ENCODE data around the gene ANKH. TPM values are rescaled to one million over a fixed set of nuclear protein-coding genes. Genes with fewer than 3 reads are reported as not detected.
"Not testable (repeated sequence)": the region's sequence is repeated elsewhere in the genome, so short reads cannot be mapped to it uniquely, and the experiment has no call there.

The ANKH gene
- polyA plus RNA-seq, 1 experiment: 14.2 TPM

GRCh38 chr5:14849516-14850294 lies 21.9 kb downstream of the ANKH start:
- Histone ChIP-seq H3K4me3 (ENCODE audit: low read depth, low read length) (no peak overlapping the region), H3K27ac (ENCODE audit: low read depth, low read length) (no peak overlapping the region), H3K27me3 (ENCODE audit: control insufficient read depth, insufficient read depth, low read length) (no peaks in the 10 kb centered on the region), H3K9me3 (ENCODE audit: control insufficient read depth, insufficient read depth, low read length) (no peaks in the 10 kb centered on the region)
- POLR2A ChIA-PET: no interaction called here
- no peak for TF ChIP-seq CTCF (IDR thresholded peaks at IDR 0.05; ENCODE audit: low read depth, low read length)
- CTCF ChIA-PET: no interaction called here
- DNase-seq (ENCODE audit: low read depth, low spot score): no peak

- DNase-seq (ENCODE audit: low read depth, low spot score); POLR2A ChIA-PET; H3K27me3 ChIP-seq (ENCODE audit: control insufficient read depth, insufficient read depth, low read length); H3K9me3 ChIP-seq (ENCODE audit: control insufficient read depth, insufficient read depth, low read length); H3K27ac ChIP-seq (ENCODE audit: low read depth, low read length); CTCF ChIA-PET; H3K4me3 ChIP-seq (ENCODE audit: low read depth, low read length): not testable (repeated sequence)
Observed at GRCh38 chr5:14848942-14849341, 22.6 kb downstream of the ANKH start.

GRCh38 chr5:14848385-14848784 lies 23.2 kb downstream of the ANKH start:
- ChIA-PET CTCF (no interaction called here), POLR2A (no interaction called here)
- TF ChIP-seq CTCF (IDR thresholded peaks at IDR 0.05; ENCODE audit: low read depth, low read length): no peak
- H3K27ac ChIP-seq (ENCODE audit: low read depth, low read length): no peak overlapping the region
- DNase-seq (ENCODE audit: low read depth, low spot score): no peak
- no peaks in the 10 kb centered on the region for H3K9me3 ChIP-seq (ENCODE audit: control insufficient read depth, insufficient read depth, low read length)
- H3K4me3 ChIP-seq (ENCODE audit: low read depth, low read length): no peak overlapping the region
- H3K27me3 ChIP-seq (ENCODE audit: control insufficient read depth, insufficient read depth, low read length): no peaks in the 10 kb centered on the region

- CTCF ChIA-PET: no interaction called here
Observed at GRCh38 chr5:14847471-14847870, 24.1 kb downstream of the ANKH start.

GRCh38 chr5:14842117-14842516 lies 29.5 kb downstream of the ANKH start:
- TF ChIP-seq CTCF (IDR thresholded peaks at IDR 0.05; ENCODE audit: low read depth, low read length): no peak
- H3K27ac ChIP-seq (ENCODE audit: low read depth, low read length): no peak overlapping the region
- H3K4me3 ChIP-seq (ENCODE audit: low read depth, low read length): no peak overlapping the region
- CTCF ChIA-PET: no interaction called here
- no peaks in the 10 kb centered on the region; the same call in 1 of the 2 replicates for H3K9me3 ChIP-seq (ENCODE audit: control insufficient read depth, insufficient read depth, low read length)
- POLR2A ChIA-PET: no interaction called here
- H3K27me3 ChIP-seq (ENCODE audit: control insufficient read depth, insufficient read depth, low read length): no peaks in the 10 kb centered on the region
- DNase-seq (ENCODE audit: low read depth, low spot score): no peak

More at GRCh38 chr5:14847471-14847870, 24.1 kb downstream of the ANKH start:
- POLR2A ChIA-PET: no interaction called here
- Histone ChIP-seq H3K27ac (ENCODE audit: low read depth, low read length) (no peak overlapping the region), H3K4me3 (ENCODE audit: low read depth, low read length) (no peak overlapping the region), H3K9me3 (ENCODE audit: control insufficient read depth, insufficient read depth, low read length) (no peaks in the 10 kb centered on the region), H3K27me3 (ENCODE audit: control insufficient read depth, insufficient read depth, low read length) (no peaks in the 10 kb centered on the region)
- no peak for DNase-seq (ENCODE audit: low read depth, low spot score)
- TF ChIP-seq CTCF (IDR thresholded peaks at IDR 0.05; ENCODE audit: low read depth, low read length): no peak
